Putamen (tissue), 1 donor: ENCODE data around the gene LGALS1.
"Not testable (repeated sequence)": the region's sequence is repeated elsewhere in the genome, so short reads cannot be mapped to it uniquely, and the experiment has no call there.

Experiments used
- DNase-seq: peaks from one replicate; pipeline ENCODE4 v3.0.0-alpha.2; 2016; ENCODE audit warnings: low spot score

LGALS1 gene

GRCh38 chr22:37690407-37690806 lies 15.0 kb downstream of the LGALS1 start:
- DNase-seq, result no peak

- no peak for DNase-seq
Measured at GRCh38 chr22:37690901-37691504, 15.6 kb downstream of the LGALS1 start.

GRCh38 chr22:37692627-37693285 lies 17.3 kb downstream of the LGALS1 start:
- no peak for DNase-seq

- DNase-seq, result not testable (repeated sequence)
Measured at GRCh38 chr22:37694131-37694530, 18.7 kb downstream of the LGALS1 start.

GRCh38 chr22:37696260-37696656 lies 20.8 kb downstream of the LGALS1 start:
- DNase-seq, result not testable (repeated sequence)

GRCh38 chr22:37696657-37697537 lies 21.5 kb downstream of the LGALS1 start, which contains the start of gene TRIOBP:
Gene TRIOBP, plus strand, starts transcription at chr22:37697048. Its CDS starts 4,318 bp downstream, at chr22:37701366.
- DNase-seq, result peak; percentile 71

DNA sequence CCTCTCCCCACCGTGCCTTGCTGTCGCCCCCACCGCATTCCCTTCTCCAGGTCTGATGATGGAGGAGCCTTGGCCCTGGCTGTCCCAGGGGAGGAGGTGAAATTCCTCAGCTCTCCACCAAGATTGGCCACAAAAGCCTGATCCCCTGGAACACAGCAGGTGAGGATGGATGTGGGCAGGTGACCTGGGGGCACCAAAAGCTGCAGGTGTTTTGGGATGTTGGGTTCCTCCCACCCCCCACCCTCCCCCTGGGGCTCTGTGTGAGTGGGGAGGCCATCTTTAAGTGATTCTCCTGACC lies 22.1 kb downstream of the LGALS1 start:
- DNase-seq, result no peak

GRCh38 chr22:37701141-37701786 lies 25.8 kb downstream of the LGALS1 start:
- DNase-seq, result no peak

DNA sequence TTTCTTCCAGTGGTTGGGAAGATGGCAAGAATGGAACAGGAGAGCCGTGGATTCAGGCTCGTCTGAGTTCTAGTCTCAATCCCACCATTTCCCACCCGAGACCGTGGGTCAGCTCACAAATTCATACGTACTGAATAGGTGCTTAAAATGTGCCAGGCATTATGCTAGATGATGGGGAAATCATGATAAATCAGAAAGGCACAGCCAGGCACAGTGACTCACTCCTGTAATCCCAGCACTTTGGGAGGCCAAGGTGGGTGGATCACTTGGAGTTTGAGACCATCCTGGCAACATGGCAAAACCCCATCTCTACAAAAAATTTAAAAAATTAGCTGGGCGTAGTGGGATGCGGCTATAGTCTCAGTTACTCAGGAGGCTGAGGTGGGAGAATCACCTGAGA lies 28.5 kb downstream of the LGALS1 start:
- no peak for DNase-seq

- no peak for DNase-seq
Measured at GRCh38 chr22:37704645-37705044, 29.2 kb downstream of the LGALS1 start.

- DNase-seq, result no peak
Measured at GRCh38 chr22:37705205-37705604, 29.8 kb downstream of the LGALS1 start.

DNA sequence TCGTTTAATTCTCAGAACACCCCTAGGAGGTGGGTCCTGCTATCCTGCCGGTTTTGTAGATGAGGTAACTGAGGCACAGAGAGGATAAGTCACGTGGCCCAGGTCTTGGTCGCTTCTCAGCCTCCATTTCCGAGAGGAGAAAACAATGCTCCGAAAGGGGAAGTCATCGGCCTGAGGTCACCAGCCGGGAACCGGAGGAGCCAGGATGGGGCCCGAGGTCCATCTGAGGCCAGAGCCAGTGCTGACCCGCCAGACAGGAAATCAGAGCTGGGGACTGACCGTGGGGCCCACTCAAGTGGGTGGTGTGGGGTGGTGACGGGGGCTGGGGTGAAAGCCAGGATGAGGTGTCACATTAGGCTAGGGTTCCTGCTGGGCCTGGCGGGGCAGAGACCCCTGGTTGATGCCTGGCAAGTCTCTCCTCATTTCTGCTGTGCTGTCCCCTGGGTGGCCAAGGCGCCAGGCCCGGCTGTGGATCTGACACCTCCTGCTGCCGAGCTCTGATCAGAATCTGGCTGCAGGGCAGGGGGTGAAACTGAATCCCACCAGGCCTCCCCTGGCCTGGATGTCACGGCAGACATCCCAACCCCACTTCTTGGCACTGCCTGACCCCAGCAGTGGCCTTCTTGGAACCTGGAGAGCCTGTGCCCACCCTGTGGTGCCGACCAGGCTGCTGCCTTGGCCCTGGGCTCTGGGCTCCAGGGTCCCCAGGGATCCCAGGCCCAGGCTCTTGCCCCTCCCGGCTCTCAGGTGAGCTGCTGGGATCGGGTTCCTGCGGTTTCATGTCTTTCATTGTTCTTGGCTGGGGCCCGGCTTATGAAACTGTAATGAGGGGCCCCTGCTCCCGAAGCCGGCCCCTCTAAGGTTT lies 33.4 kb downstream of the LGALS1 start:
- no peak for DNase-seq

GRCh38 chr22:37709445-37709765 lies 34.0 kb downstream of the LGALS1 start:
- no peak for DNase-seq

GRCh38 chr22:37710675-37711074 lies 35.2 kb downstream of the LGALS1 start:
- no peak for DNase-seq

DNA sequence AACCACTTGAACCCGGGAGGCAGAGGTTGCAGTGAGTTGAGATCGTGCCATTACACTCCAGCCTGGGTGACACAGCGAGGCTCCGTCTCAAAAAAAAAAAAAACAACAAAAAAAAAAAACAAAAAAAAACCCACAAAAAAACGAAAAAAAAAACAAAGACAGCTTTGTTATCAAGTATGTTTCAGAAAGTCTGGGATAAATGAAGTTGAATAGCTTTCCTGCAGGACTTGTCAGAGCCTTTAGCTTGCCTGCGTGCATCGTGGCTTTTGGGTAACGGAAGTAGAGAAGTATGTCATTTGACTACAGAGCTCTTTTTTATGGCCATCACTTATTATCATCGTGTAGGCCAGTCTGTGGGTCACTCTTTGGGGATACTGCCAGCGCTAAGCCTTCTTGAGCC lies 36.1 kb downstream of the LGALS1 start:
- DNase-seq, result no peak

GRCh38 chr22:37713761-37714160 lies 38.3 kb downstream of the LGALS1 start:
- DNase-seq, result no peak

DNA sequence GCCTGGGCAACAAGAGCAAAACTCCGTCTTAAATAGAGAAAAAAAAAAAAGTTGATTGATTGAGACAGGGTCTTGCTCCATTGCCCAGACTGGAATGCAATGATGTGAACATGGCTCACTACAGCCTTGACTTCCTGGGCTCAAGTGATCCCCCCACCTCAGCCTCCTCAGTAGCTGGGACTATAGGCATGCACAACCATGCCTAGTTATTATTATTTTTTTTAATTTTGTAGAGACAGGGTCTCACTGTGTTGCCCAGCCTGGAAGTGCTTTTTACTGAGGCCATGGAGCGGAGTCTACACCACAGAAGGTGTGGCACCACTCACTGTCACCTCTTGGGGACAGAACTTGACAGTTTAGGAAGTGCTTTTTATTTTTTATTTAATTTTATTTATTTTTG lies 39.2 kb downstream of the LGALS1 start:
- no peak for DNase-seq

DNA sequence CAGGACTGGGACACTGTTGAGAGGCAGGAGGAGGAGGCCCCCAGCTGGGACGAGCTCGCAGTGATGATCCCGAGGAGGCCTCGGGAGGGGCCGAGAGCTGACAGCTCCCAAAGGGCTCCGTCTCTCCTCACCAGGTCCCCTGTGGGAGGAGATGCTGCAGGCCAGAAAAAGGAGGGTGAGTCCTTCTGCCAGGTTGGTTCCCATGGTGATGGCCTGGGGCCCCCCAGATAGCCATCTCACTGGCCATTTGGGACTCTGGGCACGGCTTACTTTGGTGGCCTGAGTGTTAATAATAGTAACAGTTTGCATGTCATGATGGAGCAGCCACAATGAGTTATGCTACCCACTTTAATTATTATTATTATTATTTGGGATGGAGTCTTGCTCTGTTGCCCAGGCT lies 40.3 kb downstream of the LGALS1 start:
- no peak for DNase-seq

- DNase-seq, result no peak
Measured at GRCh38 chr22:37716708-37717107, 41.3 kb downstream of the LGALS1 start.

DNA sequence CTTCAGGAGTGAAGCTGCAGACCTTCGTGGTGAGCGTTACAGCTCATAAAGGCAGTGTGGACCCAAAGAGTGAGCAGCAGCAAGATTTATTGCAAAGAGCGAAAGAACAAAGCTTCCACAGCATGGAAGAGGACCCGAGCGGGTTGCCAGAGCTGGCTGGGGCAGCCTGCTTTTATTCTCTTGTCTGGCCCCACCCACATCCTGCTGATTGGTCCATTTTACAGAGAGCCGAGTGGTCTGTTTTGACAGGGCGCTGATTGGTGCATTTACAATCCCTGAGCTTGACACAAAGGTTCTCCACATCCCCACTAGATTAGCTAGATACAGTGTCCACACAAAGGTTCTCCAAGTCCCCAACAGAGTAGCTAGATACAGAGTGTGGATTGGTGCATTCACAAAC lies 41.8 kb downstream of the LGALS1 start:
- DNase-seq, result not testable (repeated sequence)

GRCh38 chr22:37717746-37718305 lies 42.4 kb downstream of the LGALS1 start:
- not testable (repeated sequence) for DNase-seq
